ENCODE measurements around the gene PMFBP1. TPM values are rescaled to one million over a fixed set of nuclear protein-coding genes. Genes with fewer than 3 reads are reported as not detected.

Gene PMFBP1
- polyA plus RNA-seq, 1 of the 3 experiments (the other 2 are of a cell fraction): 0.16 TPM

GRCh38 chr16:72219282-72219681, 47.3 kb upstream of the PMFBP1 start:
- DNase-seq: no peak
- no peak overlapping the region for H3K9ac ChIP-seq
- no peak overlapping the region for H3K4me2 ChIP-seq
- H3K79me2 ChIP-seq (ENCODE audit: insufficient read depth): no peaks in the 10 kb centered on the region
- H3K36me3 ChIP-seq (replicated peaks in 1 of 2; ENCODE audit: control insufficient read depth in 1 of 2, insufficient read depth in 2 of 2, low read length in 1 of 2): no peaks in the 10 kb centered on the region
- H3K4me1 ChIP-seq (ENCODE audit: control insufficient read depth in 1 of 2, insufficient read depth in 2 of 2, low read depth in 1 of 2, low read length in 1 of 2): peaks cover 0 to 16% of the 10 kb centered on the region in 2 experiments; a peak in 2 of 4 replicates
- TF ChIP-seq MXI1 (IDR thresholded peaks at IDR 0.05; ENCODE audit: low read depth, low read length): no peak
- TF ChIP-seq SMC3 (IDR thresholded peaks at IDR 0.05; ENCODE audit: low read depth, low read length): no peak
- no peak for TF ChIP-seq NRF1 (IDR thresholded peaks at IDR 0.05; ENCODE audit: low read depth, low read length)
- TF ChIP-seq CHD2 (IDR thresholded peaks at IDR 0.05; ENCODE audit: low read length, partially characterized antibody): no peak
- no peak for TF ChIP-seq NFIC (IDR thresholded peaks at IDR 0.05; ENCODE audit: borderline replicate concordance)
- no peak for TF ChIP-seq USF1 (IDR thresholded peaks at IDR 0.05; ENCODE audit: borderline replicate concordance, low read depth)
- TF ChIP-seq USF2 (IDR thresholded peaks at IDR 0.05; ENCODE audit: borderline replicate concordance, low read depth, low read length): no peak
- TF ChIP-seq PBX3 (IDR thresholded peaks at IDR 0.05): no peak
- TF ChIP-seq RAD21 (IDR thresholded peaks at IDR 0.05; ENCODE audit: low read length): no peak
- TF ChIP-seq IRF3 (IDR thresholded peaks at IDR 0.05; ENCODE audit: low read depth, low read length): no peak
- TF ChIP-seq FOSL2 (IDR thresholded peaks at IDR 0.05; ENCODE audit: borderline replicate concordance, low read depth): no peak
- no peak for TF ChIP-seq RFX5 (IDR thresholded peaks at IDR 0.05; ENCODE audit: low read length)
- no peak for TF ChIP-seq GABPA (IDR thresholded peaks at IDR 0.05; ENCODE audit: low read depth)
- no peak for TF ChIP-seq SIN3A (IDR thresholded peaks at IDR 0.05; ENCODE audit: borderline replicate concordance, low read depth, low read length)
- no peak for TF ChIP-seq ELF1 (IDR thresholded peaks at IDR 0.05)
- no peak for TF ChIP-seq RCOR1 (IDR thresholded peaks at IDR 0.05; ENCODE audit: low read length)
- no peaks in the 10 kb centered on the region for H4K20me1 ChIP-seq (ENCODE audit: insufficient read depth)
- no peak overlapping the region for H2AFZ ChIP-seq (ENCODE audit: low read depth)
- no peak overlapping the region for H3K27ac ChIP-seq (ENCODE audit: low read depth in 2 of 2, low read length in 1 of 2)
- no peaks in the 10 kb centered on the region for H3K9me2 ChIP-seq
- 80% methylated on average over 8 of the region's 8 CpGs for WGBS (ENCODE audit: low lambda C conversion rate)
- CTCF ChIA-PET: no interaction called here
- POLR2A ChIA-PET: no interaction called here
- H3K27me3 ChIP-seq (ENCODE audit: insufficient read depth): no peaks in the 10 kb centered on the region
- no peak overlapping the region for H3K4me3 ChIP-seq (ENCODE audit: low read depth in 2 of 2, low read length in 1 of 2)
- no peaks in the 10 kb centered on the region for H3F3A ChIP-seq (replicated peaks; ENCODE audit: insufficient read depth)
- H3K9me3 ChIP-seq: no peaks in the 10 kb centered on the region
